ENCODE results near the gene PEX16.
"Not testable (repeated sequence)": the region's sequence is repeated elsewhere in the genome, so short reads cannot be mapped to it uniquely, and the experiment has no call there.

Gene PEX16

GRCh38 chr11:45918331-45918941 is 759 bp upstream of the PEX16 start:
- DNase-seq: peak; percentile 60

DNA sequence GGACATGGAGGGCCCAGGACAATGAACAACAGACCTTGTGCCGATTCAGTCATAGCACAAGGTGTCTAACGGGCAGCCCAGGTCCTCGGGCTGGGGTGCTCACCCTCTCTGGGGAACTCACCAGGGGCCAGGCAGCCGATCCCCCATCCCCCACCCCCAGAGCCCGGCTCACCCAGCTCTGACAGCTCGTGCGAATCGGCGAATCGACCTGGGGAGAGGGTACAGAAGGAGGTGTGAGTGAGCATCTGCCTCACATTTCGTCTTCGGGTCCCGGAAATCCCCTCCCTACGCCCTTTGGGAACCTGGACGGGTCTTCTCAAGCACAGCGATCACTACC is 423 bp downstream of the PEX16 start:
- no peak for DNase-seq

DNA sequence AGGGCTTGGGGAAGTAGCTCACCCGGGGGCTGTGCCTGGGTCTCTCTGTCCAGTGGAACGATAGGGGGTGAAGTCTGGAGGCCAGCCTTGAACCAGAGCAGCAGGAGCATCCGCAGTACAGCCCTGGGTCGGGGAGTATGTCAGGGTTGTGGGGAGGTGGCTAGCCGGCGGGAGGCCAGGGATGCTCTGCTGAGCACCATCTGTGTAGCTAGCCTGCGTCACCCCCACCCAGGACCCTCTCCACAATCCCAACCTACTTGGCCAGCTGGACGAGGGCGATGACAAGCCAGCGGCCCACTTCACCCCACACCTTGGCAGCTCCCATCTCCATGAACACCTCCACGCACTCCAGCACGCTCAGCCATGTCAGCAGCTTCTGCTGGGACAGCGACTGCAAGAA is 2.2 kb downstream of the PEX16 start:
- DNase-seq: no peak

- no peak for DNase-seq
Measured at GRCh38 chr11:45913942-45914635, 3.6 kb downstream of the PEX16 start.

- no peak for DNase-seq
Measured at GRCh38 chr11:45913514-45913913, 4.2 kb downstream of the PEX16 start.

DNA sequence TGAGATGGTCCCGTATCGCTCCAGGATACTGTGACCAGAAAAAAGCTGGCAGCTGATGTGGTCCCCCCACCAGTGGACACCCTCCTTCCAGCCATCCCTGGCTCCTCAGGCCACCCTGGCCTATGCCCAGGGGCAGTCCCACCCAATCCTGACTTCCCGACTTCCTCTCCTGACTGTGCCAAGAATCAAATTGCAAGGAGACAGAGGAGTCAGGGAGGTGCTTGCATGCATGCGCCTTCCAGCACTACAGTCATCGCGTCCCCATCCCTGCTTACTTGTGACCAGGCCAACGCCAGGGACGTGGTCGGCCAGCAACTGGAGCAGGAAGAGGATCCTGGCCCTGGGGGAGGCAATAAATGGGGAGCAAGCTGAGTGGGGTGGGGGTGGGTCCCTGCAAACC is 7.1 kb downstream of the PEX16 start:
- no peak for DNase-seq

- DNase-seq: no peak
Measured at GRCh38 chr11:45909594-45910475, 7.8 kb downstream of the PEX16 start.

DNA sequence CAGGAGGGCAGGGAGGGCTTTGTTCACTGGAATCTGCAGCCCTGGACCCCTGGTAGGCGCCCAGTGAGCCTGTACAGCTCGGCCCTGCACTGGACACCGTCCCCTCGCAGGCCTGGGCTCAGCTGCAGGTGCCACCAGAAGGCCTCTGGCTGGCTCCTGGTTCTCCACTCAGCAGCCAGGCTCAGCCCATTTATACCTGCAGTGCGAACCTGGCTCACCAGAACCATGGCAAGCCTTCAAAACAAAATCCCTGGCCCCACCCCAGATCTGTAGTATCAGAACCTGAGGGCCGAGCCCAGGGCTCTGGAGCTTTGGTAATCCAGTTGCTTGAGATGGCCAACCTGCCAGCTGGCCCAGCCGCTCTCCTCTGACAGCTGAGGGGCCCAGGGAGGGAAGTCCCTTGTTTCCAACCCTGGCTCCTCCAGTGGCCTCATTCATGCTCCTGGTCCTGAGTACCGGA is 9.7 kb downstream of the PEX16 start:
- DNase-seq: no peak

DNA sequence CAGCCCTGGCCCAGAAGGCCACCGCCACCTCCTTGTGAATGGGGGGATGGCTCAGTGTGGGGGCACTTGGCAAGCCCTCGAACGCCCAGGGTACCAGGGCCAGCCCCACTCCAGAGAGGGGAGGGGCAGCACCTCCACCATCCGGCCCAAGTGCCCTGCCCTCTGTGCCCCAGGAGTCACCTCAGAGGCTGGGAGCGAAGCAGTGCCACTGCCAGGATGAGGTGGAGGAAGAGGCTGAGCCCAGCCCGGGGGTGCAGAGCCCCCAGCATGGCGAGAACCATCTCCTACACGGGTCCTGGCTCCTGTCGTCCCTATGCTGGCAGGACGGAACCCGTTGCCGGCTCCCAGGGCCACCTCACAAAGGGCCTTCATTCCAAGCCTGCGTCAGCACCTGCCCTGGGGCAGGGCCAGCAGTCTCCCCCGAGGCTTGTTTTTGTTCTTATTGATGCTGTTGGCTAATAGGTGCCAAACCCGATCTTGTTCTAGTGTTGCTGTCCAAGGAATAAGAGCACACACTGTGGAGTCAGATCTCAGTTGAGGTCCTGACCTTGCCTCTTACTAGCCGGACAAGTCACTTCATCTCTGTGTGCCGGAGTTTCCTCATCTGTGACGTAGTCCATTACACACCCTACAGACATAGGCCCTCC is 10.6 kb downstream of the PEX16 start, which contains the start of gene FREY1:
TSS of gene FREY1 (minus strand) at position 307 of the 647 bp plus-strand sequence. CDS start at position 281, 26 bp downstream.
- no peak for DNase-seq

GRCh38 chr11:45906096-45906682 is 11.5 kb downstream of the PEX16 start:
- no peak for DNase-seq

DNA sequence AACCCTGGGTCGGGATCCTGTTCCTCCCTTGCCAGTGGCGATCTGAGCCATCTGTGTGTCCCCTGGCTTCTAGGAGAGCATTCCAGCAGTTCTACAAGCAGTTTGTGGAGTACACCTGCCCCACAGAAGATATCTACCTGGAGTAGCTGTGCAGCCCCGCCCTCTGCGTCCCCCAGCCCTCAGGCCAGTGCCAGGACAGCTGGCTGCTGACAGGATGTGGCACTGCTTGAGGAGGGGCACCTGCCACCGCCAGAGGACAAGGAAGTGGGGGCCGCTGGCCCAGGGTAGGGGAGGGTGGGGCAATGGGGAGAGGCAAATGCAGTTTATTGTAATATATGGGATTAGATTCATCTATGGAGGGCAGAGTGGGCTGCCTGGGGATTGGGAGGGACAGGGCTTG is 12.1 kb downstream of the PEX16 start:
- DNase-seq: not testable (repeated sequence)

DNA sequence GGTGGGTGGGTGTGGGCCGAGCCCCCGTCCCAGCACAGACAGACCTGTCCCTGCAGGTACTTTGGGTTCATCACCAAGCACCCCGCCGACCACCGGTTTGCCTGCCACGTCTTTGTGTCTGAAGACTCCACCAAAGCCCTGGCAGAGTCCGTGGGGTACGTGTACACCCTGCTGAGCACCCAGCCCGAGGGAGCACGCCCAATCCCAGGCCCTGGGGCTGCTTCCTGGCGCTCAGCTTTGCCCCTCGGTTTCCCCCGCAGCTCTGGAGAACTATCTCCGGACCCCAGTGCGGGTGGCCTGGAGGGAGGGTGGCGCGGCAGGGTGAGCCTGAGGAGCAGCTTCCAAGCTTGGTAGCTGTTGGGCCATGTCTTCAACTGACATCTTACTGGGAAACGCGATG is 12.6 kb downstream of the PEX16 start:
- DNase-seq: no peak

GRCh38 chr11:45904309-45904915 is 13.3 kb downstream of the PEX16 start:
- no peak for DNase-seq

DNA sequence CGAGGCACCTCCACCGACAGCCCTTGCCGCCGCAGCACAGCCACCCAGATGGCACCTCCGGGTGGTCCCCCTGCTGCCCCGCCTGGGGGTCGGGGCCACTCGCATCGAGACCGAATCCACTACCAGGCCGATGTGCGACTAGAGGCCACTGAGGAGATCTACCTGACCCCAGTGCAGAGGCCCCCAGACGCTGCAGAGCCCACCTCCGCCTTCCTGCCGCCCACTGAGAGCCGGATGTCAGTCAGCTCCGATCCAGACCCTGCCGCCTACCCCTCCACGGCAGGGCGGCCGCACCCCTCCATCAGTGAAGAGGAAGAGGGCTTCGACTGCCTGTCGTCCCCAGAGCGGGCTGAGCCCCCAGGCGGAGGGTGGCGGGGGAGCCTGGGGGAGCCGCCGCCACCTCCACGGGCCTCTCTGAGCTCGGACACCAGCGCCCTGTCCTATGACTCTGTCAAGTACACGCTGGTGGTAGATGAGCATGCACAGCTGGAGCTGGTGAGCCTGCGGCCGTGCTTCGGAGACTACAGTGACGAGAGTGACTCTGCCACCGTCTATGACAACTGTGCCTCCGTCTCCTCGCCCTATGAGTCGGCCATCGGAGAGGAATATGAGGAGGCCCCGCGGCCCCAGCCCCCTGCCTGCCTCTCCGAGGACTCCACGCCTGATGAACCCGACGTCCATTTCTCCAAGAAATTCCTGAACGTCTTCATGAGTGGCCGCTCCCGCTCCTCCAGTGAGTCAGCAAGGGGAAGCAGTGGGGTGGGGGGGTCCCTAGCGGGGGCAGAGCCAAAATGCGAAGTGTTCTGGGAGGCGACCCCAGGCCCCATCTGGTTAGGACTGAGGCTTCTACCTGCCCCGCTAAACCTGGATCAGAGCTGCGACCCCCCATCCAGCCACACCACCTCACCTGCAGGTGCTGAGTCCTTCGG is 15.0 kb downstream of the PEX16 start:
- no peak for DNase-seq

DNA sequence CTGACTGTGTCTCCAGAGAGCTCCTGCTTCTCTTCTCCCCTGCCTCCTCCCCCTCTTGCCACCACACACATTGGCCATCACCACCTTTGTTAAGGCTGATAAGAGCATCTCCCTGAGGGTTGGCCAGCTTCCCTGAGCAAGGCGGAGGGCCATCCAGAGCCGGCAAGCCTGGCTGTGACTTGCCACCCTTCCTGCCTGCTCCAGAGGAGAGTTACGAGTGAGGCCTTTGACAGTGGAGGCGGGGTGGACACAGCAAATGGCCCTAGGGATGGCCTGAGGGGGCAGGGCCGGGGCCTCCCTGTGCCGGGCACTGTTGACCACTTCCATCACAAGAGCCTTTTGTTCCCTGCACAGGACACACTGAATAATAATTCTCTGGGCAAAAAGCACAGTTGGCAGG is 16.1 kb downstream of the PEX16 start:
- DNase-seq: no peak

DNA sequence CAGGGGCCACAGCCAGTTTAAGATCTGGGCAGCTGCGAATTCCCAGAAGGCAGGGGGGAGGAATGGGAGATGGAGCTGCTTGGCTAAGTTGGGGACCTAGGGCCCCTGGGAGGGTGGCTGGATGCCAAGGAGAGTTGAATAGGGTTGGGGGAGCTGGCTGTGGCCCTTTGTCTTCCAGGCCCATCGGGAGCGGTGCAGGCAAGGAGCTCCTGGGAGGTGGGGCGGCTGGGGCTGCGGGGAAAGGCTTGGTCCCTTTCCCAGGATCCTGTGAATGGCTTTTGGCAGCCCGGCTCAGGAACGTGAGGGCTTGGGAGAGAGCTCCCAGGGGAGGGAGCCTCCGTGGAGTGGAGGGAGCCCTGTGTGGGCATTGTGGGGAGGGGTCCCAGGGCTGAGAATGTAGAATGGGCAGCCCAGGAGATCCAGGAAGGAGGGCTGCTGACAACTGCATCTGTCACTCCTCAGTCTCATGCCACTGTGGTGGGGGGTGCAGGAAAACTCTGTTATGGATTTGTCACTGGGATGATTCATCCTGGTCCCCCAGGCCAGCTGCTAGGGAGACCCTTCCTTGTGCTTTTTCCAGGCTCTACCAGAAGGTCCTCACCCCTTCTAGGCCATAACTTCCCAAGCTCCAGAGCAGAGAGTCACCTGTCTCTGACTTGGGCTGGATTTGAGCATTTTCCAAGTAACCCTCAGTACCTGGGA is 16.6 kb downstream of the PEX16 start:
- DNase-seq: no peak

DNA sequence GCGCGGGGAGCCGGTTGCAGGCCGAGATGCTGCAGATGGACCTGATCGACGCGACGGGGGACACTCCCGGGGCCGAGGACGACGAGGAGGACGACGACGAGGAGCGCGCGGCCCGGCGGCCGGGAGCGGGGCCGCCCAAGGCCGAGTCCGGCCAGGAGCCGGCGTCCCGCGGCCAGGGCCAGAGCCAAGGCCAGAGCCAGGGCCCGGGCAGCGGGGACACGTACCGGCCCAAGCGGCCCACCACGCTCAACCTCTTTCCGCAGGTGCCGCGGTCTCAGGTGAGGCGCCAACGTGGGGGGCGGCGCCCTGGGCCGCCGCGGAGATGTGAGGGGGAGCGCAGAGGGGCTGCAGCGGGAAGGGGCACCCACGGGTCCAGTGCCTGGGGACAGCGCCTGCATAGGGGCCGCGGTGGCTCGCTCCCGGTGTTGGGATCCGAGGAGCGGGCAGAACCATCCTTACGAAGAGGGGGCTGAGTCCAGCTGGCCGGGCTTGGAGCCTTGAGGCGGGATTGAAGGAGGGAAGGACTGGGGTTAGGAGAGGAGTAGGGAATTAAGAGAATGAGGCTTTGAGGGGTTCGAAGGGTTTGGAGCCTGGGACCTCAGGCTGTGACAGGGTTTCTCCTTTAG is 17.4 kb downstream of the PEX16 start:
- not testable (repeated sequence) for DNase-seq

DNA sequence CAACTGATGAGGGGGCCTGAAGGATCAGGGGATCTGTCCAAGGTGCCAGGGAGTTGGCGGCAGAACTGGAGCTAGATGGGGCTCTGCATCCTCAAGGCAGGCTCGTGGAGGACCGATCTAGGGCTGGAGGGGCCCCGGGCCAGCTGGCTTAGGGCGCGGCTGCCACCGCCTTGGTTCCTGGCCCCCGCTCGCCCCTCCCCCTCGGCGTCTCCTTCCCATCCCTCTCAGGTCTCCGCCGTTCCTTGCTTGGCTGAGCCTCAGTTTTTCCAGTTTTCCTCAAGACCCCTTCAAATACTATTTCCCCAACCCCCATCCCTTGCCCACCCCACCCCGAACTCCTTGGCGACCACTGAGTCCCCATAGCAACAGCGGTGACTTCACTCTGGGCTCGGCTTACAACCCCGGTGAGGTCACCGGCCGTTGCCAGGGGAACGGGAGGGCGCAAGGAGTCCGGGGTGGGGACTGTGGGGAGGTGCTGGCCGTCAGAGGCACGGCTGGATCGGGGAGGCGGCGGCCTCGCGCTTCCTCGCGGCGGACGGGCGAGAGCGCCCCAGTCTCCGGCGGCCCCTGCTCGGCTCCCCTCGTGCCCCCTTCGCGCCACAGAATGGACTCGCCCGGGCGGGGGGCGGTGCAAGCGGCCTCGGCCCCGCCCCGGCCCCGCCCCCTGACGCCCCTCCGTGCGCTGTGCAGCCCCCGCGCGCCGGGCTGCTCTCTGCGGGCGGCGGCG is 18.1 kb downstream of the PEX16 start:
- DNase-seq: peak; percentile 93

DNA sequence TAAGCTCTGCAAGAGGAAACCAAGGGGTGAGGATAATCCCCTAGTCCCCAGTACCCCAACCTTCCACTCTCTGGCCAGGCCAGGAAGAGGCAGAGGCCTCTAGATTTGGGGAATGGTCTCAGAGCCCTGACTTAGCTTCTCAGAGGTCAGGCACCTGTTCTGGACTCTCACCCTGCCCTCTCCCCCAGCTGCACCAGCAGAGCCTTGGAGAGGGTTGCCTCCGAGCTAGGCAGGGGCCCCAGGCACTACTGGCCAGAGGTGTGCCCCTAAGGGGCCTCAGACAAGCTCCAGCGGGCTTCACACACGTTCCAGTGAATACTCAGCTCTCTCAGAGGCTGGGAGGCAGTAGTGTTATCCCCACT is 18.6 kb downstream of the PEX16 start:
- no peak for DNase-seq

Data from NCI-H2029 (cell line).